Fibroblast of lung (primary cell): Measurements from ENCODE around the gene DPT. TPM values are rescaled to one million over a fixed set of nuclear protein-coding genes. Genes with fewer than 3 reads are reported as not detected.

Experiments
- DNase-seq, 2 donors: peaks; one replicate each; pipeline versions ENCODE4 v3.0.0 to v3.0.0-alpha.2; 2010; ENCODE audit warnings: low read depth in 2 of 2
- H2AFZ ChIP-seq: 2 replicates; pipeline ENCODE4 v1.5.1; 2012; ENCODE audit warnings: low read length, control low read depth, inconsistent platforms
- H3K27ac ChIP-seq: 2 replicates; pipeline ENCODE4 v1.5.1; 2011; ENCODE audit warnings: low read length, control low read depth; ENCODE audit not compliant: insufficient read depth
- H3K27me3 ChIP-seq: 2 replicates; pipeline ENCODE4 v1.5.1; 2011; ENCODE audit warnings: mild to moderate bottlenecking, low read length; ENCODE audit not compliant: control insufficient read depth, insufficient read depth
- H3K36me3 ChIP-seq: 2 replicates; pipeline ENCODE4 v1.5.1; 2011; ENCODE audit warnings: low read length; ENCODE audit not compliant: control insufficient read depth, insufficient read depth
- H3K4me1 ChIP-seq: 2 replicates; pipeline ENCODE4 v1.5.1; 2011; ENCODE audit warnings: low read length; ENCODE audit not compliant: control insufficient read depth, insufficient read depth; ENCODE audit errors: extremely low read depth
- H3K4me2 ChIP-seq: 2 replicates; pipeline ENCODE4 v1.5.1; 2011; ENCODE audit warnings: low read length, control low read depth; ENCODE audit not compliant: insufficient read depth; ENCODE audit errors: extremely low read depth
- H3K4me3 ChIP-seq, 4 experiments: fragments of 200-600 bp in 1 of 4; sonication (generic) in 1 of 4; replicated peaks in 1 of 4; 2 replicates each; pipeline ENCODE4 v1.5.1; 2011 to 2016; ENCODE audit warnings: low read length in 4 of 4, low read depth in 3 of 4, mild to moderate bottlenecking in 3 of 4, control low read depth in 2 of 4, inconsistent platforms in 1 of 4, mixed read lengths in 1 of 4; ENCODE audit not compliant: insufficient read depth in 1 of 4; ENCODE audit errors: control extremely low read depth in 1 of 4
- H3K79me2 ChIP-seq: 2 replicates; pipeline ENCODE4 v1.5.1; 2012; ENCODE audit warnings: mild to moderate bottlenecking, low read length, inconsistent platforms; ENCODE audit not compliant: control insufficient read depth, insufficient read depth
- H3K9ac ChIP-seq: 2 replicates; pipeline ENCODE4 v1.5.1; 2011; ENCODE audit warnings: mild to moderate bottlenecking, low read length, control low read depth; ENCODE audit not compliant: insufficient read depth
- H3K9me3 ChIP-seq: 2 replicates; pipeline ENCODE4 v1.5.1; 2012; ENCODE audit warnings: low read depth, low read length; ENCODE audit not compliant: control insufficient read depth, insufficient read depth
- H4K20me1 ChIP-seq: 2 replicates; pipeline ENCODE4 v1.5.1; 2011; ENCODE audit warnings: low read length; ENCODE audit not compliant: control insufficient read depth, insufficient read depth; ENCODE audit errors: extremely low read depth
- EZH2 ChIP-seq: IDR thresholded peaks from 2 replicates; pipeline ENCODE4 v1.5.1; 2012; ENCODE audit warnings: low read length, control low read depth, mild to moderate bottlenecking; ENCODE audit errors: missing control alignments
- polyA plus RNA-seq, 2 donors: library from polyadenylated mRNA; depleted of rRNA in 1 of 2; stranded (reverse) in 1 of 2; unstranded in 1 of 2; fragments of >200 nt; gene quantifications; 2 replicates each; pipeline ENCODE4 v1.2.1, GENCODE V29; 2011 to 2012; ENCODE audit warnings: missing spikeins in 1 of 2
- total RNA-seq: library from RNA; depleted of rRNA; stranded (reverse); fragments of >200 nt; gene quantifications from 2 replicates; pipeline ENCODE4 v1.2.1, GENCODE V29; 2014
- TF ChIP-seq, protein P1 (sequence below), 2 donors: IDR thresholded peaks in 1 of 2; conservative IDR thresholded peaks in 1 of 2; 1 replicate in 1 of 2; 2 replicates in 1 of 2; pipeline ENCODE4 v1.5.1; 2011 to 2012; ENCODE audit warnings: low read length in 2 of 2, control low read depth in 1 of 2, inconsistent platforms in 1 of 2, low read depth in 1 of 2, mild to moderate bottlenecking in 1 of 2

DPT gene
- total and polyA plus RNA-seq, 2 donors (not counting 1 experiment from before 2014, with no cell fraction given): 2.4 to 4.1 TPM

DNA sequence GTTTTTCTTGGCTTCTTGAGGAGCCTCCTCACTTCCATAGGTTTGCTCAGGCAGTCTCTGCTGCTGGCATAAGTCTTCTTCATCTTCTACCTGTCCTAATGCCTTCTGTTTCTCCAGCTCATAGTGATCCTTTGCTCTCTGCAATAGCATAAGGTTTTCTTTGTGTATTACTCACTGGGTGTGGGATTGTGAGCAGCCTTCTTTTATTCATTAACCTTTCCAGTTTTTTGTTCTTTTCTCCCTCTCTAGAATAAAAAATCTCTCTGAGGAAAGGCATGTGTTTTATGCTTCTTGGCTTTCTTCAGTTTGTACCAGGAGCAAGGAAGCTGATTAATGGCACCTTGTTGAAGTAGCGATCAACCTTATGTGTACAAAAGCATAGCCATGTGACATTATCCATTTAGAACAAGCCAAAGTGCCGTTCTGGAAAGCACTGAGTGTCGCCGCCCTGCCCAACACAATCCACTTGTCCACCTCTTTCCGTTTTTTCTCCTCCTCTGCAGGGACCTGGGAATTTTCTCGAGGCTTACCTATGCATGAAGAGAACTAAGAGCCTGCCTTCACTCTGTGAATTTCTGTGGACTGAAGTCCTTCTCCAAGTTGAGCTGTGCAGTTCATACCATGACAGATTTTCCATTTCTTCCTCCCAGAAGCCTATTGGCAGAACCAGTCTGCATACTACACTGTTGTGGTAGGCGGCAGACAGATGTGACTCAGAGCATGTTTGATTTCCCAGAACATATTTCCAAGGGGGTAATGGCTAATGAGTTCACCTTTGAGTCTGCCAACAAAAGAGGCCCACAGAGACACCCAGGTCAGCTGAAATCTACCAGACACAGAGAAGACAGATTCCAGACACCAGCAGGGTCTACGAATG lies 39.0 kb downstream of the DPT start:
- H3K9me3 ChIP-seq: no peaks in the 10 kb centered on the region
- H3K79me2 ChIP-seq: no peaks in the 10 kb centered on the region
- no peak overlapping the region for H3K4me2 ChIP-seq
- H3K4me3 ChIP-seq: no peak overlapping the region
- peak in 1 of 2 donors; percentile 89 for DNase-seq
- no peak overlapping the region for H3K27ac ChIP-seq
- no peaks in the 10 kb centered on the region for H3K36me3 ChIP-seq
- TF ChIP-seq, protein P1, sequence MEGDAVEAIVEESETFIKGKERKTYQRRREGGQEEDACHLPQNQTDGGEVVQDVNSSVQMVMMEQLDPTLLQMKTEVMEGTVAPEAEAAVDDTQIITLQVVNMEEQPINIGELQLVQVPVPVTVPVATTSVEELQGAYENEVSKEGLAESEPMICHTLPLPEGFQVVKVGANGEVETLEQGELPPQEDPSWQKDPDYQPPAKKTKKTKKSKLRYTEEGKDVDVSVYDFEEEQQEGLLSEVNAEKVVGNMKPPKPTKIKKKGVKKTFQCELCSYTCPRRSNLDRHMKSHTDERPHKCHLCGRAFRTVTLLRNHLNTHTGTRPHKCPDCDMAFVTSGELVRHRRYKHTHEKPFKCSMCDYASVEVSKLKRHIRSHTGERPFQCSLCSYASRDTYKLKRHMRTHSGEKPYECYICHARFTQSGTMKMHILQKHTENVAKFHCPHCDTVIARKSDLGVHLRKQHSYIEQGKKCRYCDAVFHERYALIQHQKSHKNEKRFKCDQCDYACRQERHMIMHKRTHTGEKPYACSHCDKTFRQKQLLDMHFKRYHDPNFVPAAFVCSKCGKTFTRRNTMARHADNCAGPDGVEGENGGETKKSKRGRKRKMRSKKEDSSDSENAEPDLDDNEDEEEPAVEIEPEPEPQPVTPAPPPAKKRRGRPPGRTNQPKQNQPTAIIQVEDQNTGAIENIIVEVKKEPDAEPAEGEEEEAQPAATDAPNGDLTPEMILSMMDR (conservative IDR thresholded peaks at IDR 0.05 in 1 of 2, IDR thresholded peaks at IDR 0.05 in 1 of 2; ENCODE audit: low read depth in 1 of 2, low read length in 2 of 2): no peak
- TF ChIP-seq EZH2: no peak
- H3K4me1 ChIP-seq: no peaks in the 10 kb centered on the region
- H2AFZ ChIP-seq: no peak overlapping the region
- H3K9ac ChIP-seq: no peak overlapping the region
- no peaks in the 10 kb centered on the region for H3K27me3 ChIP-seq
- no peaks in the 10 kb centered on the region for H4K20me1 ChIP-seq

- H3K27ac ChIP-seq: no peak overlapping the region
- no peak overlapping the region for H3K4me3 ChIP-seq
- no peak for TF ChIP-seq EZH2
- TF ChIP-seq, protein P1 (conservative IDR thresholded peaks at IDR 0.05 in 1 of 2, IDR thresholded peaks at IDR 0.05 in 1 of 2; ENCODE audit: low read depth in 1 of 2, low read length in 2 of 2): no peak
- no peaks in the 10 kb centered on the region for H3K27me3 ChIP-seq
- no peak overlapping the region for H2AFZ ChIP-seq
- DNase-seq: no peak
- no peaks in the 10 kb centered on the region for H3K9me3 ChIP-seq
- no peaks in the 10 kb centered on the region for H3K4me1 ChIP-seq
- H4K20me1 ChIP-seq: no peaks in the 10 kb centered on the region
- H3K36me3 ChIP-seq: no peaks in the 10 kb centered on the region
- H3K4me2 ChIP-seq: no peak overlapping the region
- no peaks in the 10 kb centered on the region for H3K79me2 ChIP-seq
- no peak overlapping the region for H3K9ac ChIP-seq
Observed at GRCh38 chr1:168689327-168689657, 39.7 kb downstream of the DPT start.

DNA sequence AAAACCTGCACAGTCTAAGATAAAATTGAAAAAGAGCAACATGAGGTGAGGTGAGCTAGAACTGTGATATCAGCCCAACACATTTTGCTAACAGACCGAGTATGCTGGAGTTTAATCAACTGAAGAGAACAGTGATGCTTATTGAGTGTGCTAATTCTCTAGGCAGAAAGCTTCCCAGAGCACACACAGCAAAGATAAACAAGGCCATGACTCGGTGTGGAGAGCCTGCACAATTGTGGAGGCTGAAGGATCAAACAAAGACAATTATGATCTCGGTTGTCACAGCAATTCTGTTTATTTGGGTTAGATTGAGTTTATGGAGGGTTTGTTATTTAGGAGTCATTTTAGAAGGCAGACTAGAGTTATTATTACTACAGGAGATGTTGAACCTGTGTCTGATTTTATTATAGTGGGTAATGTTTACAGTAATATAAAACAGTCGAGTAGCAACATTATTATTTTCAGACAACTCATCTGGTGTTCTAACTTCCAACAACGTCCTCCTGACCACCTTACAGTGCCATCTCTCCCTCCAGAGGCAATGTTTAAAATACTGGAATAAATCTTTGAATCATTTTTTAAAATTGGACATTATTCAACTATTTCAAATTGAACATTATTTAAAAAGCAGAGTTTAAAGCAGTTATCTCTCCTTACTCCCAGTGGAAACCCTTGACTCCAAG lies 40.2 kb downstream of the DPT start:
- TF ChIP-seq EZH2: no peak
- TF ChIP-seq, protein P1 (conservative IDR thresholded peaks at IDR 0.05 in 1 of 2, IDR thresholded peaks at IDR 0.05 in 1 of 2; ENCODE audit: low read depth in 1 of 2, low read length in 2 of 2): no peak
- Histone ChIP-seq H3K4me3 (no peak overlapping the region), H3K79me2 (no peaks in the 10 kb centered on the region), H3K4me1 (no peaks in the 10 kb centered on the region), H3K36me3 (no peaks in the 10 kb centered on the region), H3K27me3 (no peaks in the 10 kb centered on the region), H4K20me1 (no peaks in the 10 kb centered on the region), H3K9me3 (no peaks in the 10 kb centered on the region), H3K27ac (no peak overlapping the region), H3K9ac (no peak overlapping the region), H3K4me2 (no peak overlapping the region), H2AFZ (no peak overlapping the region)
- DNase-seq: no peak
